ENCODE results near the gene CDH18.
"Not testable (repeated sequence)": the region's sequence is repeated elsewhere in the genome, so short reads cannot be mapped to it uniquely, and the experiment has no call there.

The CDH18 gene

DNA sequence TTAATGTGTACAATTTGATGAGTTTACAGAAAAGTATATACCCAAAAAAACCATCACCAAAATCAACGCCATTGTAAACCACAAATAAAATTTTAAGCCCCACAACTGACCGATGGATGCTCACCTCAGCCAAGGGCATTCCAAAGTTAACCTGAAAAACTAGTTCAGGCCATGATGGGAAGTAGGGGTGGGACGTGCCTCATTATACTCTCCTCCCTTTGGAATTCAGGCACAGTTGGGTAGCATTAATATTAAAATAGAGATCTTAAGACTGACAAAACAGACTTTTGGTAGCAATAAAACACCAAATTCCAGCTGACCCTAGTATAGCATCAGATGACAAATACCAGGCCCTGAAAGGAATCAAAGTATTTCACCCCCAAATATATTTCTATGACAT lies 129.0 kb downstream of the CDH18 start:
- DNase-seq: no peak

DNA sequence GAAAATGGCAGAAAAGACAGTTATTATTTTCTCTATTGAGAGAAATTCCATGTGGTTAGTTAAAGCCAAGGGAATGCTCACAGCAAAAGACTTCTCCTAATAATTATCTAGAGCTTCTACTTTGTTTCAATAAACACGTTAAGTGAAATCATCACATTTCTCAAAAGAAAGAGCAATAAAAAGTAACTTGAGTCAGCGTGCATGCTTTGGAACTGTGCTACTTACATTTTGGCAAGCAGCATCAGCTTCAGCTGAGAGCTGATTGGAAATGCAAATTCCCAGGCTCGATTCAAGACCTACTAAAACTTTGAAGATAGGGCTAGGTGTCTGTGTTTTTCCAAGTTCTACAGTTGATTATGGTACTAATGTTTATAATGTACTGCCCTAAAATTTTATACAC lies 132.1 kb downstream of the CDH18 start:
- peak in 2 of 3 experiments; percentile 11 to 73 for DNase-seq

DNA sequence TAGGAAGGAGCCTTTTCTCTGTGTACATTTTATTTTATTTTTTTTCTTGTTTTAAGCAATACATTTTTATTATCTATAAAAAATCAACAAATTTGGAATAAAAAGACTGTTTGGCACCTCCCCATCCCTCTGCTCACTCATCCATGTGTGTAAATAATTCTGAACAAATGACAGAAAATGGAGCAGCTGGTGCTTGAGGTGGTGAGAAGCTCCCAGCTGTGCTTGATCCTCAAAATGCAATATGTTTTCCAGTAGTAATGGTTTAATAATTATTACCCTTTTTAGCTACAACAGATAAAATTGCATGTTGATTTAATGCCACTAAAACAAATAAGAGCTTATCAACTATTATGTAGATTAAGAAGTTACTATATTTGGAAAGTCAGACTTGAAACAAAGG lies 132.5 kb downstream of the CDH18 start:
- DNase-seq: peak in 2 of 3 experiments; percentile 40 to 85

DNA sequence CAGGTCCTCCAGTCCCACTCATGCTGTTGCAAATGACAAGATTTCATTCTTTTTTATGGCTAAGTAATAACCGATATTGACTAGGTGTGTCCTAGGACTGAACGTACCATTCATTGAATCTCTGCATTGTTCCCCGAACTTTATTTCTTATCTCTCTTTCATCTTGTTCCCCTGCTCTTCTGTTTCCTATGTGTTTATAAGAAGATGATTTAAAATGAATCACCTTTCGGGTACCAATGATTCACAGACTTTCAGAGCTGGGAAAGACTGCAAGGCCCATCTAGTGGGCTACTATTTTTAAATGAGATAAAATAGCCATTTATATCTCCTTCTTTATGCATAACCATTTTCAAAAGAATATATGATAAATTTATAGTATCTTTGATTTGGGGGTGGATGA lies 133.0 kb downstream of the CDH18 start:
- peak in 1 of 3 experiments; percentile 58 for DNase-seq

DNA sequence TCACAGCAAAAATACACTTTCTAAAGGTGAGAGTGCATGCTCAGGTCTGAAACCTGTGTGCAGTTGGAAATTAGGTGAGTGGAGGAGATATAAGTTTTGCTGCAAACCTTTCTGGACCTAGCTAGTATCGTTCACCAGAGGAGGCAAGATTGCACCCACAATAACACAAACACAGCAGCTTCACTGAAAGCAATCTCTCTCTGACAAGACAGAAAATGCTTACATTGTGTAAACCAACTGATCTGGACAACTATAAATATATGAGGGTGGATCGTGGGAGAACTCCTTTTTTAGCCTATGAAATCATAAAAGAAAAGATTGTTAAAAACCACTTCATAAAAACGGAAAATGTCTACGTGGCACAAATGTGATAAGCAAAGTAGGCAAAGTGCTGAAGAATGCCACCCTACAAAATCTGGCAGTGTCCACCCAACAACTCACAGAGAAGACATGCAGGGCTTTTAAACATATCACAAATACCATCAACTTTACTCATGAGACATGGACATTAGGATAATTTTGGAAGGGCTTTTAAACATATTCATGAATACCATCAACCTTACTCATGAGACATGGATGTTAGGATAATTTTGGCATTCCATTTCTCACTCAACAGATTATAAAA lies 134.3 kb downstream of the CDH18 start:
- no peak for DNase-seq

DNA sequence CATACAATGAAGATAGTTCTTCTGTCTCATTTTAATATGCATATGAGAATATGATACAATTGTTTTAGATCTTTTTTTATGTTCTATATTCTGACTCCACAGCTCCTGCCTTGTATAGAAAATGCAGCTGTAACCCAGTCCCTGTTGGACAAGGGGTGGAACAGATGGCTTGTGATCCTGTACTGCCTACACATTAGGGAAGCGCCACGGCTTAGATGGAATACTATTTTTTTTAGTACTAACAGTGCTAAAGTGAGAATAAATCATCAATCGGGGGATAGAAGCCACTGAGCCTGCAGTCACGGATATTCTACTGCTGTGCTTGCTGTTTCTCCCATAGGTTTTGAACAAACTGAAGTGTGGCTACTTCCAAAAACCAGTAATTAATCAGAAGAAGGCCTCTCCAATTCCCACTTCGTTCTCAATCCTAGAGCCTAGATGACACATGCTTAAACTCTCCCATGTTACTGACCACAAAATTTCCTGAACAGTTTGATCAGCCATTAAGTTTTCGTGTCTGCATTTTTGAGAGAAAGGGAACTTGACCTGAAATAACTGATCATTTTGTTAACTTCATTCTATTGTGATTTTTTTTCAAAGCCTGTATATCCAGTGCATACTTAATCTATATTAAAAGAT lies 150.3 kb downstream of the CDH18 start:
- DNase-seq: no peak

DNA sequence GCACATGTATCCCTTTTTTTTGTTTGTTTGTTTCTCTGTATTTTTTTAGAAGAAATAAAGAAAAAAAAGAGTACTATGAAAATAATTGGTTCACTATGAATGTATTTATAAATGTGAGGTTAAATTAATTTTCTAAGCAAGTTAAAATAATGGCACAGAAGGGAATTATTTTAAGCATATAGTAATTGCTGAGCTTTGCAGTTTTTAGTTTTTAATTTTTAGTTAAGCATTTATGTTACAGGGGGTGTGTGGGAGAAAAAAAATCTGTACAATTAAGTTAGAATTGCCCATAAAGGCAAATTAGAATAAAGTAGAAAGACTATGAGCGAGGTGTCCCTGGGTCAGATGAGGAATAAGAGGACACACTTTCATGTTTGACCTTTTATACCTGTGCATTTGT lies 152.6 kb downstream of the CDH18 start:
- DNase-seq: no peak

DNA sequence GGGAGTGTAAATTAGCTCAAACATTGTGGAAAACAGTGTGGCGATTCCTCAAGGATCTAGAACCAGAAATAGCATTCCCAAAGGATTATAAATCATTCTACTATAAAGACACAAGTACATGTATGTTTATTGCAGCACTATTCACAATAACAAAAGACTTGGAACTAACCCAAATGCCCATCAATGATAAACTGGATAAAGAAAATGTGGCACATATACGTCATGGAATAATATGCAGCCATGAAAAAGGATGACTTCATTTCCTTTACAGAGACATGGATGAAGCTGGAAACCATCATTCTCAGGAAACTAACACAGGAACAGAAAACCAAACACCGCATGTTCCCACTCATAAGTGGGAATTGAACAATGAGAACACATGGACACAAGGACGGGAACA lies 175.3 kb downstream of the CDH18 start:
- not testable (repeated sequence) for DNase-seq

DNA sequence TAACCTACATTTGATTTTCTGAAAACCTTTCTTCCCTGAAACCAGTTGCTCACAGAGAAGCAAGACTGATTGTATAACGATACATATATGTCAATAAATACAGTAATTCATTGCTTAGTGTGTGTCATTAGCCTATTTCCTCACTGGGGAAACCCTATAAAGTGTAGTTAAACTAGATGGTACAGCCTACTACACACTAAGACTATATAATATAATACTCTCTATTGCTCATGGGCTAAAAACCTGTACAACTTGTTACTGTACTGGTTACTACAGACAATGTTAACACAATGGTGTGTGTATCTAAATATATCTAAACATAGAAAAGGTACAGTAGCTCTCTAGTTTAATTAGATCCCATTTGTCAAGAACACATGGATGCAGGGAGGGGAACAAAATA lies 181.2 kb downstream of the CDH18 start:
- no peak for DNase-seq

DNA sequence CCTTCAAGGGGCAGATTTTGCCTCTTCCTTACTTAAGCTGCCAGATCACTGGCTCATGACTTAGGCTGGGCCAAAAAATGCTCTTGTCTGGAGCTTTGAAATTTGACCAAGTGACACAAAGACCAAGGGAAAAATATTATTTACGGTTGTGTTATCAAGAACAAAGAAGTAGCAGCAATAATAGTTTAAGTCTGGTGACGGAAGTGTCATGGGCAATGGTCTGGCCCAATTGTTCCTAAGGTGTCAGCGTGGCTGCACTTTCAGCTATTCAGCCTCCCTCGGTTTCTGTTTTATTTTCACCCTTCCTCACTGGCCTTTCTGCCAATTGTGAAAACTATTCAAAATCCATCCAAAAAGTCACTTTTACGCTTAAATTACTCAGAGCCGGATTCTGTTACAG lies 185.3 kb downstream of the CDH18 start:
- DNase-seq: no peak

DNA sequence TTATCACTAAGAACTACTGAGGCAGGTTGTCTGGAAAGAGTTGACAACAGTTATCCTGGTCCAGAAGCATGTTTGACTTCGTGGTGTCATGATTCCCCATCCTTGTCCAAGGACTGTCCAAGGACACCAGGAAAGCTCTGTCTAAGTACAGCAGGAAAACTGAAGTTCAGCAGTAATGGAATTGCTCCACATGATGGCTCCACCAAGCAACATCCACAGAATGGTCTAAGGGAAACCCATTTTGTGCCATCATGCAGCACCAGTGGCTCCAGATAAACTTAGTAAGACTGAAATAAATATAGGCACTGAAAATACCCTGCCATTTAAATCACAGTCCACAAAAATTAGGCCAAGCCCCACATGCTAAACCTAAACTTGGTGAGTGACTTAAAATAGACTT lies 192.8 kb downstream of the CDH18 start:
- peak in 1 of 3 experiments; percentile 35 for DNase-seq

DNA sequence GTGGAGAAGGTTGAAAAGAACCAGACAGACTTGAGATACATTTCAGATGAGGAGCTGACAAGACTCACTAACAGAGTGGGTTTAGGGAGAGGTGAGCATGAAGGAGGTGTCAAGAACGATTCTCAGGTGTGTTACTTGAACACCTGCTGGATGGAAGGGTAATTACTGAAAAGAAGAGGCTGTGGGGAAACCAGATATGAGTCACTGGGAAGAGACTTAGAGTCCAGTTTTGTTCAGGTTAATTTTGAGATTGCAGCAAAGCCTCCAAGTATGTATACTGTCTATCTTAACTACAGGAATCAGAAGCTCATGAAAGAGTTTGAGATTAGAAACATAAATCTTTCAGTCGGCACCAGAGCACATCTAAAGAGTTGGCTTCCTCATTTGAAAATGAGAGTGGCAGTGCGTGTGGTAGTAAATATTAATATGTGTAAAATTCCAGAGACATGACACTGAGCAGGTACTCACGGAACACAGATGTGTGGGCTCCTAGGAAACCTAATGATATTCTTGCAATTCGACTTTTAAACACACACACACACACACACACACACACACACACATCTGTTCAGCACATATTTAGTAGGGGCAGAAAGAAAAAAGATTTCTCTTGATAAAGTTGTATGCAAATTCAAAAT lies 197.1 kb downstream of the CDH18 start:
- DNase-seq: peak in 1 of 3 experiments; percentile 13

DNA sequence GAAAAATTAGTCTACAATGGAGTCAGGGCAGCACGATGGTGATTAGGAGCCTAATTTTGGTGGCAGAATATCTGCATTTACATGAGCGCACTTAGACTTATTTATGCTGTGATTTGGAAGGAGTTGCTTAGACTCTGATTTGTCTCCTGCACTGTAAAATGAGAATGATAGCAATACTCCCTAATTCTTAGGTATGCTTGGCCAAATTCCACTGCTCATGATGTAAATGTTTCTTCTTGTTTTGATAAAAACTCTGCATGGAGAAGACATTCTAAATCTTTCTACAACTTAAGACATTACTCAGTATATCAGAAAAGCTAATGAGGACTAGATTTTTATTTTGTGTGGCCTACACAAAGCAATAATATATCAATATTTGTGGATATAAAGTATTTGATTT lies 205.4 kb downstream of the CDH18 start:
- no peak for DNase-seq

DNA sequence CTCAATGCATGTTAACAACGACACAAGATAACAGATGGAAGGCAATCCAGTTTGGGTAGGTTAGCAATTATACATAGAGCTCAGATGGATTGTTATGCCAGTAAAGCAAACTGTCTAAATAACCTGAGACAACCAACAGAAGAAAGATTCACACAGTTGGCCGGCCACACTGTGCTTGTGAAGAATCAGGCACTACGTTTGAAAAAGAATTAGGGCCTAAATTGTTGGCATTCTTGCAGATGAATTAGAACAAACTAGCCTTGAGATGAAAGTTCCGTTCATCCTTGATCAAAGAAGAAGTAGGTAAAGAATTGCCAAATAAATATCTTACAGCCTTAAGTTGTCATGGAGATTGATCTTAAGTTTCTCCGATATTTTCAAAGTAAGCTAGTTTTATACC lies 210.6 kb downstream of the CDH18 start:
- DNase-seq: no peak

DNA sequence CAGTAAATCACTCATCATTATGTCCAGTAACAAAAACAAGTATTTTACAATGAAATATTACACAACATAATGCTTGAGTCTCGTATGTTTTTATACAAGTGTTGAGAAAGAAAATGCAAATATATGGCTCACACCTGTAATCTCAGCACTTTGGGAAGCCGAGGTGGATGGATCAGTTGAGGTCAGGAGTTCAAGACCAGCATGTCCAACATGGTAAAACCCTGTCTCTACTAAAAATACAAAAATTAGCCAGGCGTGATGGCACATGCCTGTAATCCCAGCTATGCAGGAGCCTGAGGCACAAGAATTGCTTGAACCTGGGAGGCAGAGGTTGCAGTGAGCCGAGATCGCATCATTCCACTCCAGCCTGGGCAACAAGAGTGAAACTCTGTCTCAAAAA lies 211.1 kb downstream of the CDH18 start:
- not testable (repeated sequence) for DNase-seq

DNA sequence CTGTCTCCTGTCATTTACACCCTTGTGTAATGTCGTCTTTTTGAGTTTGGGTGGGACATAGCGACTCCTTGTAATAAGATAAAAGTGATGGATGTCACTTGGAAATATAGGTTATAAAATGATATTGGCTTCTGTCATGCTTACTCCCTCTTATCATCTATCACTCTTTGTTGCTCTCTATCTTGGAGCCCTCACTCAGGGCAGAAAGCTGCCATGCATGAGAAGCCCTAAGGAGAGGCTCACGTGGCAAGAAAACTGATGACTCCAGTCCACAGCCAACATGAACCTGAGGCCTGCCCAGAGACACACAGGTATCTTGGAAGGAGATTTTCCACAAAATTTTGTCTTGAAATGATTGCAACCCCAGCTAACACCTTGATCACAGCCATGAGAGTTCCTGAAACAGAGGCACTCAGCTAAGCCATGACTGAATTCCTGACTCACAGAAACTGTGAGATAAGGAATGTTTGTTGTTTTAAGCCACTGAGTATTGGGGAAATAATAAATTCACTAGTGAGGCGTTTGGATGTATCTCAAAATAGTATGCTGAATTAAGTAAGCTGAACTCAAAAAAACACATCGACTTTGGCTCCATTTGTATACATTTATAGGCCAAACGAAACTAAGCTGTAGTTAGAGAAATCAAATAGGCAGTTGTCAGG lies 216.7 kb downstream of the CDH18 start:
- no peak for DNase-seq

DNA sequence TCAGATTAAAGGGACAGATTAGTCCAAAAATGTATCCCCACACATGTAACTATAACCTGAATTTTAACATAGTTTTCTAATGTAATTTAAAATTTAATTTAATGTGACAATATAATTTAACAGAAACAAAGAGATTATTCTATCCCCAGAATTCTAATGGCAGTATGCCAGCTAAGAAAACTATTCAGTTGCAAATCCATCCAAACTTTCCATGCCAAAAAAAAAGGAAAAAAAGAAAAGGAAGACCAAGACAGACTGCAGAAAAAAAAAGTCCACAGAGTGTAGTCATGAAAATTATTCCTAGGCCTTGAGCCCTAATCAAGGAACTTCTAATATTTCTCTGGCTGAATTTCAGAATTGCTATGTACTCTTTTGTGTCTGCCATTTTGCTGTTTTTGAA lies 217.6 kb downstream of the CDH18 start:
- no peak for DNase-seq

DNA sequence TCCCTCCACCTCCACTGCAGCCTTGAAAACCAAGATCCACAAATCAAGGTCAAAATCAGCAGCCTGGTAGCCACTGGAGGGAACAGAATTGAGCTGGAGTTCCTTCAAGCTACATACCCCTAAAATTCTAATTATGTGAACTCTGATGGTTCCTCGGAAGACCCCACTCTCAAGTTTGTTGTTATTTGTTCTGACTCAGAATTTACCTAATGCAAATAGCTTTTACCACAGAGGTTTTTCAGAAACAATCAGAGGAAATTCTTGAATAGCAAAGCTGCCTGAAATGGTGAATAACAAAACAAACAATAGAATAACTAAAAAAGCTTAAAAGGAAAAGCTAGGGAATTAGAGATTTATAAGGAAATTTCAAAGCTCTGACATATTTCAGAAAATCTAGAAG lies 220.0 kb downstream of the CDH18 start:
- DNase-seq: no peak

DNA sequence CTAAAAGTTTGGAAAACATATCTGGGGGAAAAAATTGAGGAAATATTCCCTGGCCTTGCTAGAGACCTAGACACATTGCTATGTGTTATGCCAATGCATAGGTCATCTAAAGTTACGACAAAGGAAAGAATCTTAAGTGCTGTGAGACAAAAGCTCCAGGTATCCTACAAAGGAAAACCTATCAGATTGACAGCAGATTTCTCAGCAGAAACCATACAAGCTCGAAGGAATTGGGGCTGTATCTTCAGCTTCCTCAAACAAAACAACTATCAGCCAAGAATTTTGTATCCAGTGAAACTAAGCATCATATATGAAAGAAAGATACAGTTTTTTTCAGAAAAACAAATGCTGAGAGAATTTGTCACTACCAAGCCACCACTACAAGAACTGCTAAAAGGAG lies 234.4 kb downstream of the CDH18 start:
- DNase-seq: no peak

DNA sequence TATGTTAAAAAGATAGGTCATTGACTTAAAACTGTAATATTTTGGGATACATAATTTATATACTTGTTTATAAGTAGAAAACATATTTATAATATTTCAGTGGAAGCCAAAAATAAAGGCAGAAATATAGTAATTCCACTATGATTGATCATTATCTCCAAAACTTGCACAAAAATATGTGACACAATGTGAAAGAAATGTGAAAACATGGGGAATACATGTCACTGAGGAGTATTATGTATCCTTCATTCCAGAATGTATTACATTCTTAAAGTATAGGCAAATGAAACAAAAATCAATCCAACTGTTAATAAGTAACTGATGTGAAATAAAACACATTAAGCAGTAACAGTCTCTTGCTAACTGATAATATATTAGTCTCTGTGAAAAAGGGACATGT lies 236.7 kb downstream of the CDH18 start:
- DNase-seq: no peak

DNA sequence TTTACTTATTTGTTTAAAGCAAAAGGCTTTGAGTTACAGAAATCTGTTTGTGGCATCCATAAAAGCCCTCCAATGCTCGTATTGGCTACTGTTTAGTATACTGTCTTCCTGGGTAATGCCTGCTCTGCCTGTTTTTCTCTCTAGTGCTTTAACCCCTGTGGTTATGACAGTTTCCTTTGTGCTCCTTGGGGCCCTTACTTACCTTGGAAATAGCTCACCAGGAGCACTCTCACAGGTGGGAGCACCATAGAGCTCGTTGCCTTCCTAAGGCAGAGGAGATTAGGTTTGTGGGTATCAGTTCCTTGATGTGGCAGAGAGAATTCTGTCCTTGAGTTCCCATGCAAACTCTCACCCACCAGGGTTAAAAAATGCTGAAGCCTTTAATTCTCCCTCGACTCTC lies 242.8 kb downstream of the CDH18 start:
- DNase-seq: peak in 2 of 3 experiments; percentile 4 to 22

DNA sequence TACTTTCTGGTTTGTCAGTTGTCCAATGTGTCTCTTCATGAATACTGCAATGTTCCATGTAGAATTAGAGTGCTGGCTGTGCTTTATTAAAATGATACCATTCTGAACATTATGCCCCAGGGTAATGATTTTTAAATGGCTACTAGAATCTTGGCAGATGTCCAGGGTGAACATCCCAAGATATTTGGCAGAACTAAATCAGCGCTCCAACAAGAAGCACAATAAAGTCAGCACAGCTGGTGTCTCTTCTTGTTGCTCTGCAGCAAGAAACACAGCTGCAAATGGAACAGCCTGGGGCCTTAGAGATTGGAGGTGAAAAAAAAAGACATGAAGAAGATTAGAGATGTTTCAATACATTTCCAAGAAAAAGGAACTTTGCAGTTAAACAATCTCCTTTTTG lies 248.3 kb downstream of the CDH18 start:
- DNase-seq: peak in 2 of 3 experiments; percentile 42 to 86

DNA sequence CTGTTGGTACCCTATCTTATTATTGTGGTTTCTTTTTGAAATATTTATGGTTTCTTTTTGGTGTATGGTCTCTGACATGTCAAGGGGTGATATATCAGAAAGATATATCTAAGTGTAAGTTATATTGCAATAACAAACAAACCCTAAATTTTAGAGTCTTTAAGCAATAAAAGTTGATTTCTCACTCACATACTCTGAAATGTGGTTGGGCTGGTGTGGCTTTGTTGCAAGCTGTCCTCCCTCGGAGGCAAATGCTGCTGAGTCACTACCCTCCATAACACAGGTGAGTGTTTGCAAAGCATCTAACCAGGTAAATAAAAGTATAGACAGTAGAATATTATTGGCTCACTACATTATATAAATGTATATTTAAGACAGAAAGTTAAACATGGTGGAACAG lies 253.2 kb downstream of the CDH18 start:
- DNase-seq: no peak

Data from NCI-H1417 (cell line).